ENCODE data around the gene FCER2. TPM values are rescaled to one million over a fixed set of nuclear protein-coding genes. Genes with fewer than 3 reads are reported as not detected.

The FCER2 gene
- total and polyA plus RNA-seq, 2 of the 4 experiments (the other 2 are of a cell fraction) = not detected

DNA sequence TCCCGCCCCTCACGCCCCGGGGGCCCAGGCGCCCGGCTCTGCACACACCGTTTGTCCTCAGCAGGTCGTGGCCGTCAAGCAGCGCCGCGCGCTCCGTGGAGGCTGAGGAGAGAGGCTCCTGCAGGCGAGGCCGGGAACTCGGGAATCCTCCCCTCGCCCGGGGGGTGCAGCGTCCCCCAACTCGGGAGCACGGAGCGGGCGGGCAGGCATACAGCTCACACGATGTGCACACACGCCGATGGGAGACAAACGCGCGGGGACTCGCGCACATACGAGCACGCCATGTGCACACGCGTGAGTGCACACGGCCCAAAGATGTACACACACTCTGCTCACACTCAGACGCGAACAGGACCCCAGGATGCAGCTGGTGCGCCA is 29.3 kb upstream of the FCER2 start:
- TF ChIP-seq RFX5 (IDR thresholded peaks at IDR 0.05; ENCODE audit: low read depth, low read length) (no peak), CHD1 (IDR thresholded peaks at IDR 0.05; ENCODE audit: low read depth, low read length) (no peak), BHLHE40 (IDR thresholded peaks at IDR 0.05; ENCODE audit: low read depth, low read length) (no peak), RCOR1 (IDR thresholded peaks at IDR 0.05; ENCODE audit: insufficient replicate concordance, low read length) (no peak)
- CTCF ChIA-PET = no interaction called here

More for the DNA sequence above, 29.3 kb upstream of the FCER2 start:
- H2BK15ac ChIP-seq (ENCODE audit: low read depth, low read length) = no peak overlapping the region
- no TSS peak for BruUV-seq (replicated peaks)
- no peak overlapping the region for H3K9ac ChIP-seq (ENCODE audit: low read depth, low read length)
- H3K27ac ChIP-seq (ENCODE audit: insufficient read depth, low read length) = no peak overlapping the region
- no peak overlapping the region for H2BK120ac ChIP-seq (ENCODE audit: low read depth, low read length)
- intact Hi-C loops (cut with micrococcal nuclease) = no loop called here
- no peak overlapping the region for H2AFZ ChIP-seq (replicated peaks; ENCODE audit: low read length, poor library complexity)
- H4K20me1 ChIP-seq (ENCODE audit: insufficient read depth, low read length) = no peaks in the 10 kb centered on the region
- no peaks in the 10 kb centered on the region for H3K79me1 ChIP-seq (ENCODE audit: low read depth in 1 of 2, low read length in 2 of 2)
- H3K36me3 ChIP-seq (ENCODE audit: control insufficient read depth, insufficient read depth, low read length) = no peaks in the 10 kb centered on the region
- dilution Hi-C loops (cut with HindIII; ENCODE audit: low sequenced_read_pairs, unreplicated experiment) = no loop called here
- H3K4me3 ChIP-seq (ENCODE audit: insufficient read depth, low read depth, low read length) = no peak overlapping the region
- in situ Hi-C loops (cut with MboI; ENCODE audit: low sequenced_read_pairs) = no loop called here
- ATAC-seq (ENCODE audit: low read depth) (no peak), DNase-seq (no peak)
- no peak overlapping the region for H3K18ac ChIP-seq (ENCODE audit: low read depth, low read length)
- no peak overlapping the region for H2BK5ac ChIP-seq (ENCODE audit: low read depth, low read length, poor library complexity, severe bottlenecking)
- POLR2A ChIA-PET (ENCODE audit: unreplicated experiment) = no interaction called here
- H2BK20ac ChIP-seq (ENCODE audit: low read depth, low read length) = no peak overlapping the region
- peaks cover 48% of the 10 kb centered on the region for H3K27me3 ChIP-seq (ENCODE audit: control insufficient read depth, insufficient read depth, low read length)
- no peak overlapping the region for H4K5ac ChIP-seq (ENCODE audit: low read depth, low read length)
- H3K14ac ChIP-seq (replicated peaks; ENCODE audit: low read depth, low read length) = no peak overlapping the region
- 57% methylated on average over 5 of the region's 39 CpGs; no CpG with 5 or more reads in 1 of the 2 experiments for WGBS, 2 experiments (ENCODE audit: extremely low coverage in 2 of 2, insufficient read length in 1 of 2)
- H3K23ac ChIP-seq (ENCODE audit: low read depth, low read length) = no peak overlapping the region
- no peak overlapping the region for H4K8ac ChIP-seq (ENCODE audit: low read depth in 2 of 2, low read length in 2 of 2)
- no peak overlapping the region for H2AK5ac ChIP-seq (ENCODE audit: low read depth, low read length)
- no peak overlapping the region for H4K91ac ChIP-seq (ENCODE audit: insufficient read depth, low read depth, low read length)
- no peak overlapping the region for H3K56ac ChIP-seq (ENCODE audit: extremely low read depth, insufficient read depth, low read length)
- no peak overlapping the region for H2AK9ac ChIP-seq (replicated peaks; ENCODE audit: low read depth, low read length, poor library complexity)
- H3K9me1 ChIP-seq (ENCODE audit: insufficient read depth, low read length) = no peaks in the 10 kb centered on the region
- no peak overlapping the region for H3K4me2 ChIP-seq (ENCODE audit: low read depth, low read length)
- no peaks in the 10 kb centered on the region for H3K4me1 ChIP-seq (ENCODE audit: control insufficient read depth, insufficient read depth, low read length)
- H3K4ac ChIP-seq (ENCODE audit: low read depth, low read length) = no peak overlapping the region
- no peaks in the 10 kb centered on the region for H3K9me3 ChIP-seq (ENCODE audit: control insufficient read depth, insufficient read depth, low read length)
